Activated CD4-positive, CD25-positive, alpha-beta regulatory T cell (primary cell): Measurements from ENCODE around the gene CD276.
"Not testable (repeated sequence)": the region's sequence is repeated elsewhere in the genome, so short reads cannot be mapped to it uniquely, and the experiment has no call there.

Experiments used
- DNase-seq, 4 experiments: peaks; one replicate each; lab custom pipeline; 2025; lab: John Stamatoyannopoulos, UW

The CD276 gene

GRCh38 chr15:73683777-73684580, at the start of gene CD276:
CD276 (plus strand) TSS chr15:73684383; CDS start chr15:73699640, 15,257 bp downstream.
- DNase-seq: no peak

- DNase-seq: no peak
Measured at GRCh38 chr15:73637527-73637926, 46.7 kb upstream of the CD276 start.

- DNase-seq: not testable (repeated sequence)
Measured at GRCh38 chr15:73639464-73639863, 44.7 kb upstream of the CD276 start.

DNA sequence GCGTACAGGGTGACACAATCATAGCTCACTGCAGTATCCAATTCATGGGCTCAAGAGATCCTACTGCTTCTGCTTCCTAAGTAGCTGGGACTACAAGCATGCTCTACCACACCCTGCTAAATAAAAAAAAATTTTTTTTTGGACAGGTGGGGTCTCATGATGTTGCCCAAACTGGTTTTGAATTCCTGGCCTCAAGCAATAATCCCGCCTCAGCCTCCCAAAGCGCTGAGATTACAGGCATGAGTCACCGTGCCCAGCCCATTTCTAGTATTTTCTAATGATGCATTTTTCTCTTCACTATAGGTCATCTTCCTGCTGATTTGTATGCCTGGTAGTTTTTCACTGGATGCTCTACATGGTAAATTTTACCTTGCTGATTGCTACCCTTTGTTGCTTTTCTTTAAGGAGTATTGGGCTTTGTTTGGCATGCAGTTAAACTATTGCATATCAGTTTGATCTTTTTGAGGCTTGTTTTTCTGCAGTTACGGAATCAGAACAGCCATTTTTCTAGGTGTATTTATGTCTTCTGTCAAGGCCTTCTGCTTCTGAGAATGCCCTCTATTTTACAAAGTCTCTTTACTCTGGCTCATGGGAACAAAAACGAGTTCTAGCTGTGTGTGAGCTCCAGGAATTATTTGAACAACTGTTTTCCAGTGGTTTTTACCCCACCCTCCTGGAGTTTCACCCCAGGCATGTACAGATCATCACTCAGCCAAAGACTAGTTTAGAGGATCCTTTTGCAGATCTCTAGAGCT, 36.7 kb upstream of the CD276 start:
- DNase-seq: no peak

GRCh38 chr15:73648014-73648295, 36.2 kb upstream of the CD276 start:
- no peak for DNase-seq

DNA sequence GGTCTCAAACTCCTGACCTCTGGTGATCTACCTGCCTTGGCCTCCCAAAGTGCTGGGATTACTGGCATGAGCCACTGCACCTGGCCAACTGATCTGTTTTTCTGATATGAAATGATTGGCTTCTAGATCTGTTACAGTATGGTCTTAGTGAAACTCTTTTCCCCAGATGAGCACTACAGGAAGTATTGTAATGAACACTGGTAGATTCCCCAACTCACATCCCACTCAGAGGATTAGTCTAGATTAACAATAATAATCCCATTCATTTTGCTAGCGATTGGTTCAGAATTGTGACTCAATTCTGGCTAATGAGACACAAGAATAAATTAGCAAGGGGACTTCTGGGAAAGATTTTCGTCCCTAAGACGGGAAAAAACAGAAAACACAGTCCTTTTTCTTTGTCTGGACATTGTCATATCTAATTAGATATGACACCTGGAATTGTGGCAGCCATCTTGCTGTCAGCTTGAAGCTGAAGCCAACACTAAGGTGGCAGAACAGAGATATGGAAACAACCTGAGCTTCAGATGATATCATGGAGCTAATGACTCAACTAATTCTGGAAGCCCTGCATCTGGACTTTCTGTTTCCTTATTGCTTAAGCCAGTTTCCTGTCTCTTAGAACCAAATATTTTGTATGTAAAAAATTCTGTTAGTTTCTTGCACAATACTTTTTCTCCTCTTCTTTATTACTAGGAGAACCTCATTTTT, 33.6 kb upstream of the CD276 start:
- DNase-seq: no peak

- no peak for DNase-seq
Measured at GRCh38 chr15:73654659-73655058, 29.5 kb upstream of the CD276 start.

- DNase-seq: no peak
Measured at GRCh38 chr15:73655724-73656123, 28.5 kb upstream of the CD276 start.

DNA sequence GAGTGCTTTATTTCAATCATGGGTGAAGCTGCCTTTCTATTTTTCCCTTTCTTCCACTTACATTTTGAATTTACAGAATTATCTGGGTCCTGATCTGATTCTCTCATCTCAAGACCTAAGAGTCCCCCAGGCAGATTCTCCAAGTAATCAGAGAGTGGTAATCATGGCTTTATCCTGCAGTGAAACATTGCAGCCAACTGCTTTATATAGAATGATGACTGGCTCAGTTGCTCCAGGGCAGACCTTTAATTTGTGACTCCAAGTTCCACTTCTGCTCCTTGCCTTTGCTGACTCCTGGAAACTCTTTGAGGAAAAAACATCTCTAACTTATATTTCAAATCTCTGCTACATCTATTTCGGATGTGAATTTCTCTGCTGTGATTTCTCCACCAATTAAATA, 25.5 kb upstream of the CD276 start:
- DNase-seq: no peak

DNA sequence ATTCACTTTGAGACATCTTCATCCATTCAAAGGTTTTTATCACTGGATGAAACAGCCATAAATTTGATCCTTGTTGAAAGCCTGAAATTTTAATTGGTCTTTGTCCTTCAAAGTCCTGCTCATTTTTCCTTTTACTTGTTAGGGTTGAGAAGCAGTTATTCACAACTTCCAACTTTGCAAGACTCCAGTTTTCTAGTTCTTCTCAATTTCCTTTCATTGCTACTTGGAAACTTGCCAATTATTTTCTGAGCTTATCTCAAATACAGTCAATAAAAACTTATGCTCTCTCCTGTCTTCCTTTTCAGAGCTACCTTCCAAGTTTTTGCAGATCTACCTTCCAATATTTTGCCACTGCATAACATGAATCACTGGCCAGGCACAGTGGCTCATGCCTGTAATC, 23.7 kb upstream of the CD276 start:
- DNase-seq: no peak

GRCh38 chr15:73674587-73674986, 9.6 kb upstream of the CD276 start:
- DNase-seq: no peak

DNA sequence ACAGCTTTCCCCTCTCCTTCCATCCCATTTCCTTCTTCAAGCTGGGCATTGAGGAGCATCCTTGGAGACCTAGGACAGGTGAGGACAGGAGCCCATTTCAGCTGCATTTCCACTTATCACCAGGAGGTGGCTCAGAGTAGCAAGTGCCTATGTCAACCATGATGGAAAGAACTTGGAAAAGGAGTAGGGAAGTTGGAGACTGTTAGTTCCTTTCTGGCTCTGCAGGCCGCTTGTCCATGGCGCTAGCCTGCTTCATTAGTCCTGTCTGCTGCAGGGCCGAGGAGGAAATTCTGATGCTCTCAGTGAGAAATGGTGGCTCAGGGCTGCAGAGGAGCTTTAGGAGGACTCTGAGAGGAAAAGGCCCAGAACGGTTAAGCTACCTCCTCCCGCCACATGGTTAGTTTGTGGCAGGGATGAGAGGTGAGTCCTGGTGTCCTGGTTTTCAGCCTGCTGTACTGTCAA, 7.0 kb upstream of the CD276 start:
- peak in 2 of 4 experiments; percentile 21 to 25 for DNase-seq

DNA sequence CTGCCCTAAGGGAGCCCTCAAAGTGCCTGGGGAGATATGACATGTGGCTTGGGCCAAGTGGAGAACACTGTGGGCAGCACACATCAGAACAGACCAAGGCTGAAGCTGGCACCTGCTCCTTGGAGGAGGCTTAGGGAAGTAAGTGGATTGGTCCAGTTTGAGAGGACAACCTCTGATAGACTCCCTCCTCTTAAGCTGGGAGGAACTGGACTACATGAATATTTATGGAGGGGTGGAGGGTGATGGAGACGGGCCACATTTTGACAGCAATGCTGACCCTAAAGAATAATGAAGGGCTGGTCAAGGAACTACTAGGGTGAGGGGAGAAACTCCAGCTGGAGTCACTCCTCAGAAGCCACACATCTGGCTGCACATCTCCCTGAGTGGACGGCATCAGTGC, 6.5 kb upstream of the CD276 start:
- DNase-seq: no peak

DNA sequence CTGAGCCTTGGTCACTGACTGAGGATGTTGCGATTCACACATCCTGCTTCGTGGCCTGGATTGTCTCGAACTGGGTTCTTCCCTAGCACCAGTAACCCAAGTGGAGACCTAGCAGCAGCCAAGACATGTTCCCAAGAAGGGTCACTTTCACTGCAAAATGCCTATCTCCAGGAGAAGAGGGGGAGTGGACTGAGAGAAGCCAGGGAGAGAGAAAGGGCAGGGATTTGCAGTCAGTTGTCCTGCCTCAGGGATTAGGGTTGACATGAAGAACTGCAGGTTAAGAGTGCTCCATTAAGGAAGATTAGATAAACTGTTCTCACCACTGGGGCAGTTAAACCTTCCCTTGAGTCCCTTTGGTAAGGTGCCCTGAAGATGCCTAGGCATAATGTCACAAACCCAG, 5.7 kb upstream of the CD276 start:
- no peak for DNase-seq

DNA sequence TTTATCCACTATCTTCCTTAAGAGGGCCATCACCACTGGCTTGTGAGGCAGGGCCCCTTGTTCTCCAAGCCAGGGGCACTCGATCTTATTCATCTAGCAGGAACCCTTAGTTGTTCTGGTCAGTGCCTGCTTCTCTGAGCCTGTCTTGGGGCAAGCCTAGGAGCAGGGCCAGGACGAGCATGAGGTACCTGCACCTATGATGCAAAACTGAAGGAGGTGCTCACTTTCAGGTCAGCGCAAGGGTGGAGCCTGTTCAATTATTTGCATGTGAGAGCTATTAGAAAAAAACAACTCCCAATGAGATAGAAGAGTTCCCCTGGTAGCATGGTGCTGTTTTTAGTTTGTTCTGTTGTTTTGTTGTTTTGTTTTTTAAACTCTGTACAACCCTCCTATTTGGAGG, 5.0 kb upstream of the CD276 start:
- DNase-seq: no peak

DNA sequence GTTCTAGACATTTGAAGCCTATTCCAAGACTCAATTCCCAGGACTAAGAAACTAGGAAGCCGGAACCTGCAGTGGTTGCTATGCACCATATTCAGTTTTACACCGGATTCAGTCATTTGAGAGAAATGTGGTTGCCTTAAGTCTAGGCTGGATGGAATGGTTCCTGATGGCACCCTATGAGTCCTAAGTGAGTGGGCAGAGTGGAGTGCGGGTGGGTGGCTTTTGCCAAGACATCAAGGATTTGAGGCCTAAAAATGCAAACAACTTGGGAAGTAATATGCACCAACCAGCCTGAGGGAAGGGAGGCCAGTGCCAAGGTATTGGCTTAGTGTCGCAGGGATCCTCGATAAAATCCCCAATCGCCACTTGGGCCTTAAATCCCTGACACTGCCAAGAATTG, 4.2 kb upstream of the CD276 start:
- DNase-seq: no peak

- DNase-seq: no peak
Measured at GRCh38 chr15:73680549-73680948, 3.6 kb upstream of the CD276 start.

DNA sequence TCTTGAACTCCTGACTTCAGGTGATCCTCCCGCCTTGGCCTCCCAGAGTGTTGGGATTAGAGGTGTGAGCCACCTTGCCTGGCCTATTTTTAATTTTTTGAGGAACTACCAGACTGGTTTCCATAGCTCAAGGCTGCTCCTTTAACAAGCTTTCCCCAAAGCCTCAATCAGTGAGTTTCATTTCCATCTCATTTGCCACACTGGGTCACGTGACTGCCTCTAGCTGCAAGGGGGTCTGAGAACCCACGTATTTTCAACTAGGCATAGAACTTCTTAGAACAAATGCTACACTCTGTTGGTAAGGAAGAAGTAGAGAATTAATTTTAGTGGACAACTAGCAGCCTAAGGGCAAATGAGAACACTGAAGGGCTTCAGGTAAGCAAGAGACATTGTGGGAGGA, 3.1 kb upstream of the CD276 start:
- DNase-seq: no peak

DNA sequence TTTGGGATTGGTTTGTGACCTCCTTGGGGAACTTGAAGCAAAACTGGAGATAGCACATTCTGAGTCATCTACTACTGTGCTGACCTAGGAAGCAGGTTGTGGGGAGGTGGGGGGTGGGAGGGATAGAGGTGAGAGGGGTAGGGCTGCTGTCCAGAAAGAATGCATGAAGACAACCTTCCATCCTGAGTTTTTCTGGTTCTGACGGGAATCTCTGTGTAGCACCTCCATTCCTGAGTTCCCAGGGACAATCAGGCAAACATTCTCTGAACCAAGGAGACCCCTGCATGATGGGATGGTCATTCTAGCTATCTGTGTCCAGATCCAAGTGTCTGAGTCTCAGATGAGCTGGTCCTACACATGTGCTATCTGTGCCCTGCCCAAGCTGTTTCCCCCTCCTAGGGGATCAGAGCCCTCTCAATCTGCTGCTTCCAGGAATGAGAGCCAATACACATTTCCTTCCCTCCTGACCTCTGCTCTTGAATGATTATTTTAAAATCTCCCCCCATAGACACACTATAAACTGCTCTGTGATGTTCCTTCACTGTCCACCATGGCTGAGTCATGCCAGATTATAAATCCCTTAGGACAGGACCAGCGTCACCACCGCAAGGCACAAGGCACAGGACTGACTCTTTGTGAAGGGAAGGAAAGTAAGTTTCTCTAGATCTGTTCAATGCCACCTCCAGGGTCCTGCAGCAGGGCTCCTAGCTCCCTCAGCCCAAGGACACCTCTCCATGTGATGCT, 2.2 kb upstream of the CD276 start:
- no peak for DNase-seq

- no peak for DNase-seq
Measured at GRCh38 chr15:73682600-73683090, 1.5 kb upstream of the CD276 start.

GRCh38 chr15:73683257-73683776, 866 bp upstream of the CD276 start:
- no peak for DNase-seq
